Neutrophil (primary cell): ENCODE results near the gene DCAF4.

Source experiments
- H3K27ac ChIP-seq: fragments of 200-600 bp; sonication (generic); 2 replicates; pipeline ENCODE4 v1.5.1; 2016; ENCODE audit warnings: mild to moderate bottlenecking, moderate library complexity
- H3K27me3 ChIP-seq: fragments of 200-600 bp; sonication (generic); 2 replicates; pipeline ENCODE4 v1.6.0; 2016; ENCODE audit warnings: mild to moderate bottlenecking
- H3K36me3 ChIP-seq: fragments of 200-600 bp; sonication (generic); 2 replicates; pipeline ENCODE4 v1.5.1; 2017
- H3K4me1 ChIP-seq, 2 experiments: fragments of 200-600 bp in 1 of 2; sonication (generic) in 1 of 2; 1 replicate in 1 of 2; 2 replicates in 1 of 2; pipeline versions ENCODE4 v1.5.1 to v1.6.1; 2013 to 2016; ENCODE audit warnings: low read depth in 1 of 2, low read length in 1 of 2, mild to moderate bottlenecking in 1 of 2, moderate library complexity in 1 of 2; ENCODE audit not compliant: control insufficient read depth in 1 of 2, insufficient read depth in 1 of 2
- H3K4me3 ChIP-seq, 2 experiments: fragments of 200-600 bp in 1 of 2; sonication (generic) in 1 of 2; 1 replicate in 1 of 2; 2 replicates in 1 of 2; pipeline ENCODE4 v1.5.1; 2013 to 2016; ENCODE audit warnings: low read depth in 1 of 2, low read length in 1 of 2, mild to moderate bottlenecking in 1 of 2, moderate library complexity in 1 of 2
- H3K9me3 ChIP-seq: fragments of 200-600 bp; sonication (generic); 2 replicates; pipeline ENCODE4 v1.5.1; 2016
- CTCF ChIP-seq: fragments of 200-600 bp; sonication (generic); IDR thresholded peaks from 2 replicates; pipeline ENCODE4 v1.5.1; 2016; ENCODE audit warnings: antibody characterized with exemption

The DCAF4 gene

DNA sequence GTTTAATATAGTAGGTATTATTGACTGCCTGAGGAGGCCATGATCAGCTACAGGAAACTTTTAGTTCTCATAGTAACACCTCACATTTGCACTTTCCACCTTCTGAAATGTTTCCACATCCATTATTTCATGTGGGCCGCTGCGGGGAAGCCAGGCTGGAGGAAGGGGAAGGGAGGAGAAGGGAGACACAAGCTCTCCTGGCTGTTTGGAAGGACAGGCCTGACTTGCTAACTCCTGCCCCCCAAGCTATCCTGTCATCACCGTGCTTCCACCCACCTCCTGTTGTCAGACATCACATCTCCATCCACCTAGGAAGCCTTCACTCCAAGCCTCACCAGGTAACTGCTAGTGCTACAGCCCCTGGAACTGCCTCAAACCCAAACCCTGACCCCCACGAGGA lies 41.9 kb upstream of the DCAF4 start:
- Histone ChIP-seq H3K27ac (no peak overlapping the region), H3K4me1 (no peaks in the 10 kb centered on the region)
- no peak for TF ChIP-seq CTCF

DNA sequence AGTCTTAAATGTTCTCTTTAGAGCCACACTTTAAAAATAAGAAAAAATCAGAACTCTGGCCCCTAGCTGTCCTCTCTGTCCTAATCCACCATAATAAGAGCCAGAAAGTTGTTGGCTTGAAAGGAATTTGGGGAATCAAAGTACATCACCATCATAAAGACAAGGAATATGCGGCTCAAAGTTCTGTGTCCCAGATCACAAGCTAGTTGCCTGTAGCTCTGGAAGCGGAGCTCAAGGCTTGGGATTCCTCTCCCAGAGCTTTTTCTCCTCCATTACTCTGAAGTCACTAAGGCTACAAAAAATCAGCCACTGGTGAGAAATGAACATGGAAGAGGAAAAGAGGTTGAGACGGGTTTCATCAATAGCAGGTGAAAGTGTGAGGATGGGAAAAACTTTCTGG lies 38.8 kb upstream of the DCAF4 start:
- Histone ChIP-seq H3K9me3 (no peaks in the 10 kb centered on the region), H3K4me3 (no peak overlapping the region), H3K27me3 (peaks cover 92% of the 10 kb centered on the region), H3K27ac (no peak overlapping the region), H3K36me3 (no peaks in the 10 kb centered on the region), H3K4me1 (peaks cover 7 to 8% of the 10 kb centered on the region in 2 experiments)
- TF ChIP-seq CTCF = no peak

More for the DNA sequence above, 41.9 kb upstream of the DCAF4 start:
- Histone ChIP-seq H3K36me3 (no peaks in the 10 kb centered on the region), H3K4me3 (no peak overlapping the region), H3K27me3 (peaks cover 73% of the 10 kb centered on the region), H3K9me3 (no peaks in the 10 kb centered on the region)

GRCh38 chr14:72888192-72888591 lies 38.1 kb upstream of the DCAF4 start:
- no peaks in the 10 kb centered on the region for H3K36me3 ChIP-seq
- peaks cover 13 to 15% of the 10 kb centered on the region in 2 experiments for H3K4me1 ChIP-seq
- no peak for TF ChIP-seq CTCF
- no peaks in the 10 kb centered on the region for H3K9me3 ChIP-seq
- H3K4me3 ChIP-seq = no peak overlapping the region
- H3K27ac ChIP-seq = no peak overlapping the region
- peaks cover 92% of the 10 kb centered on the region for H3K27me3 ChIP-seq

GRCh38 chr14:72888636-72889201 lies 37.5 kb upstream of the DCAF4 start:
- TF ChIP-seq CTCF = no peak
- Histone ChIP-seq H3K4me1 (peaks cover 15 to 20% of the 10 kb centered on the region in 2 experiments), H3K27me3 (peaks cover 92% of the 10 kb centered on the region), H3K9me3 (no peaks in the 10 kb centered on the region), H3K27ac (no peak overlapping the region), H3K4me3 (no peak overlapping the region), H3K36me3 (no peaks in the 10 kb centered on the region)

DNA sequence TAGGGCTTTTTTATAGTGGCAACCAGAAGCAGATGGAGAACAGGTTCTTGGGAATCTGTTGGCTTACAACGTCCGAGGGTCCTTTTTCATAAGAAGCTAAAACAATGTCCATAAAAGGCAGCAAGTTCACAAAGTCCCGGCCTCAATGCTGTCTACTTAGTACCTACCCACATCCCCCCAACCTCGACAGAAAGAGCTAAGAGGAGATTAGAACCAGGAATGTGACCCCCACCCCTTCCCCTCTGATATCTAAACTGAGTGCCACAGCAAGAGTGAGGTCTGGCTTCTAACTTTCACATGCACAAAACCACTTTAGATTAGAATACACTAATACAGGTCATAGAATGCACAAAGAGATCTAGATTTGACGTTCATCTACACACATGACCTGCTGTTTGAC lies 36.9 kb upstream of the DCAF4 start:
- H3K4me3 ChIP-seq = no peak overlapping the region
- peaks cover 94% of the 10 kb centered on the region for H3K27me3 ChIP-seq
- H3K4me1 ChIP-seq = peaks cover 19 to 25% of the 10 kb centered on the region in 2 experiments
- no peak for TF ChIP-seq CTCF
- no peaks in the 10 kb centered on the region for H3K9me3 ChIP-seq
- no peak overlapping the region for H3K27ac ChIP-seq
- H3K36me3 ChIP-seq = no peaks in the 10 kb centered on the region

GRCh38 chr14:72891666-72892102 lies 34.6 kb upstream of the DCAF4 start:
- H3K27ac ChIP-seq = no peak overlapping the region
- no peak for TF ChIP-seq CTCF
- H3K4me1 ChIP-seq = peaks cover 25 to 32% of the 10 kb centered on the region in 2 experiments
- H3K4me3 ChIP-seq = no peak overlapping the region
- peaks cover 100% of the 10 kb centered on the region for H3K27me3 ChIP-seq
- H3K9me3 ChIP-seq = no peaks in the 10 kb centered on the region
- no peaks in the 10 kb centered on the region for H3K36me3 ChIP-seq
